NCI-H446 (cell line): ENCODE data around the gene DNER.
"Not testable (repeated sequence)": the region's sequence is repeated elsewhere in the genome, so short reads cannot be mapped to it uniquely, and the experiment has no call there.

Experiments
- DNase-seq, 2 experiments: peaks; one replicate each; lab custom pipeline; 2025; lab: John Stamatoyannopoulos, UW

The DNER gene

GRCh38 chr2:229563388-229563787 is 151.0 kb downstream of the DNER start:
- no peak for DNase-seq

GRCh38 chr2:229562472-229563127 is 151.8 kb downstream of the DNER start:
- DNase-seq, result no peak

GRCh38 chr2:229559986-229560385 is 154.4 kb downstream of the DNER start:
- no peak for DNase-seq

GRCh38 chr2:229553091-229553490 is 161.3 kb downstream of the DNER start:
- no peak for DNase-seq

GRCh38 chr2:229543176-229543873 is 171.0 kb downstream of the DNER start:
- DNase-seq, result no peak

- no peak for DNase-seq
Observed at GRCh38 chr2:229539628-229540027, 174.7 kb downstream of the DNER start.

- no peak for DNase-seq
Observed at GRCh38 chr2:229531594-229531993, 182.8 kb downstream of the DNER start.

- DNase-seq, result no peak
Observed at GRCh38 chr2:229530434-229530833, 183.9 kb downstream of the DNER start.

- DNase-seq, result no peak
Observed at GRCh38 chr2:229528846-229529245, 185.5 kb downstream of the DNER start.

- DNase-seq, result no peak
Observed at GRCh38 chr2:229526951-229527350, 187.4 kb downstream of the DNER start.

- no peak for DNase-seq
Observed at GRCh38 chr2:229524799-229525198, 189.6 kb downstream of the DNER start.

- DNase-seq, result no peak
Observed at GRCh38 chr2:229523663-229524062, 190.7 kb downstream of the DNER start.

- DNase-seq, result no peak
Observed at GRCh38 chr2:229521576-229521975, 192.8 kb downstream of the DNER start.

GRCh38 chr2:229520691-229521096 is 193.7 kb downstream of the DNER start:
- no peak for DNase-seq

- DNase-seq, result no peak
Observed at GRCh38 chr2:229519655-229520430, 194.5 kb downstream of the DNER start.

- no peak for DNase-seq
Observed at GRCh38 chr2:229514273-229514895, 200.0 kb downstream of the DNER start.

GRCh38 chr2:229511524-229511923 is 202.8 kb downstream of the DNER start:
- DNase-seq, result no peak

- DNase-seq, result not testable (repeated sequence)
Observed at GRCh38 chr2:229506699-229507098, 207.7 kb downstream of the DNER start.

- DNase-seq, result no peak
Observed at GRCh38 chr2:229501051-229501794, 213.1 kb downstream of the DNER start.

- no peak for DNase-seq
Observed at GRCh38 chr2:229492034-229492433, 222.3 kb downstream of the DNER start.

GRCh38 chr2:229490167-229490566 is 224.2 kb downstream of the DNER start:
- no peak for DNase-seq

GRCh38 chr2:229489016-229489415 is 225.3 kb downstream of the DNER start:
- no peak for DNase-seq
